H1 (cell line): Measurements from ENCODE around the gene CRACDL. TPM values are rescaled to one million over a fixed set of nuclear protein-coding genes. Genes with fewer than 3 reads are reported as not detected.

Source experiments
- CTCF ChIA-PET: fragments of 300-600 bp; sonication (Branson Sonifier 250); formaldehyde crosslinking; loops from one replicate; lab custom pipeline; 2021; ENCODE audit not compliant: partially characterized antibody; lab: Charles Lee
- POLR2A ChIA-PET: fragments of 300-600 bp; sonication (Branson Sonifier 250); formaldehyde crosslinking; loops from one replicate; lab custom pipeline; 2021; ENCODE audit warnings: inconsistent platforms; ENCODE audit not compliant: partially characterized antibody; lab: Charles Lee
- DNase-seq, 2 experiments: peaks; one replicate each; pipeline versions ENCODE4 v3.0.0 to v3.0.0-alpha.2; 2010 to 2022; ENCODE audit warnings: low spot score in 2 of 2, low read depth in 1 of 2, mixed read lengths in 1 of 2
- FAIRE-seq: peaks from 2 replicates; lab custom pipeline; 2011; peaks lifted over from hg19 to GRCh38; lab: Jason Lieb, UNC
- H2AFZ ChIP-seq: 2 replicates; pipeline ENCODE4 v1.8.1; 2012; ENCODE audit warnings: low read length, inconsistent platforms
- H2AK5ac ChIP-seq: 2 replicates; pipeline ENCODE4 v1.6.1; 2013; ENCODE audit warnings: low read depth, low read length
- H2BK120ac ChIP-seq: replicated peaks from 2 replicates; pipeline ENCODE3; 2013; ENCODE audit warnings: low read depth, low read length, inconsistent platforms
- H2BK12ac ChIP-seq: 2 replicates; pipeline ENCODE4 v1.6.1; 2013; ENCODE audit warnings: low read depth, low read length
- H2BK15ac ChIP-seq: 2 replicates; pipeline ENCODE4 v1.6.1; 2013; ENCODE audit warnings: low read length
- H2BK20ac ChIP-seq: 2 replicates; pipeline ENCODE4 v1.6.1; 2013; ENCODE audit warnings: low read length
- H2BK5ac ChIP-seq: 2 replicates; pipeline ENCODE4 v1.6.1; 2013; ENCODE audit warnings: low read depth, low read length
- H3K14ac ChIP-seq: 2 replicates; pipeline ENCODE4 v1.6.1; 2013; ENCODE audit warnings: inconsistent platforms; ENCODE audit not compliant: insufficient read length
- H3K18ac ChIP-seq: 2 replicates; pipeline ENCODE4 v1.6.1; 2013; ENCODE audit warnings: low read length; ENCODE audit errors: extremely low read depth
- H3K23ac ChIP-seq: 2 replicates; pipeline ENCODE4 v1.6.1; 2013; ENCODE audit warnings: inconsistent platforms; ENCODE audit not compliant: insufficient read length
- H3K23me2 ChIP-seq: 2 replicates; pipeline ENCODE4 v1.6.1; 2013; ENCODE audit warnings: low read depth, low read length
- H3K27ac ChIP-seq: 2 replicates; pipeline ENCODE4 v1.6.1; 2011; ENCODE audit warnings: low read depth, low read length, inconsistent platforms
- H3K27me3 ChIP-seq, 4 experiments: replicated peaks in 1 of 4; 1 replicate in 1 of 4; 2 replicates in 3 of 4; pipeline versions ENCODE4 v1.6.1 to v1.8.1; 2011 to 2013; ENCODE audit warnings: low read length in 3 of 4, mild to moderate bottlenecking in 3 of 4, inconsistent platforms in 2 of 4, mixed read lengths in 2 of 4, moderate library complexity in 1 of 4; ENCODE audit not compliant: control insufficient read depth in 3 of 4, insufficient read depth in 3 of 4; ENCODE audit errors: extremely low read depth in 1 of 4
- H3K36me3 ChIP-seq, 4 experiments: 2 replicates each; pipeline versions ENCODE4 v1.6.1 to v1.8.1; 2011 to 2013; ENCODE audit warnings: mild to moderate bottlenecking in 4 of 4, low read length in 3 of 4, moderate library complexity in 2 of 4, control low read depth in 1 of 4, inconsistent platforms in 1 of 4; ENCODE audit not compliant: insufficient read depth in 4 of 4, control insufficient read depth in 2 of 4
- H3K4ac ChIP-seq: replicated peaks from 2 replicates; pipeline ENCODE3; 2013; ENCODE audit warnings: low read length, low read depth, mixed read lengths, inconsistent platforms; ENCODE audit not compliant: insufficient read length
- H3K4me1 ChIP-seq, 4 experiments: replicated peaks in 1 of 4; 1 replicate in 1 of 4; 2 replicates in 3 of 4; pipeline versions ENCODE4 v1.6.1 to v1.8.1; 2011 to 2013; ENCODE audit warnings: low read length in 3 of 4, inconsistent platforms in 2 of 4, mixed read lengths in 1 of 4; ENCODE audit not compliant: insufficient read depth in 4 of 4, control insufficient read depth in 3 of 4
- H3K4me2 ChIP-seq, 2 experiments: 2 replicates each; pipeline versions ENCODE4 v1.6.1 to v1.8.1; 2011 to 2013; ENCODE audit warnings: low read depth in 2 of 2, low read length in 2 of 2, control low read depth in 1 of 2, inconsistent platforms in 1 of 2, mild to moderate bottlenecking in 1 of 2; ENCODE audit not compliant: insufficient read depth in 1 of 2
- H3K4me3 ChIP-seq, 4 experiments: fragments of 200-600, 300-600 bp in 1 of 4; sonication (generic), shearing (Covaris generic), sonication (Bioruptor Twin) in 1 of 4; 2 replicates each; pipeline versions ENCODE4 v1.5.1 to v1.8.1; 2011 to 2016; ENCODE audit warnings: low read length in 4 of 4, low read depth in 3 of 4, control low read depth in 2 of 4, inconsistent platforms in 2 of 4, mild to moderate bottlenecking in 2 of 4, mixed read lengths in 1 of 4, moderate library complexity in 1 of 4; ENCODE audit not compliant: insufficient read depth in 2 of 4; ENCODE audit errors: extremely low read depth in 1 of 4
- H3K56ac ChIP-seq: replicated peaks from 2 replicates; pipeline ENCODE3; 2013; ENCODE audit warnings: low read depth, mild to moderate bottlenecking, mixed read lengths, low read length, inconsistent platforms; ENCODE audit not compliant: insufficient read length
- H3K79me1 ChIP-seq: 2 replicates; pipeline ENCODE4 v1.6.1; 2013; ENCODE audit warnings: low read depth, low read length, control low read depth
- H3K79me2 ChIP-seq, 2 experiments: 2 replicates each; pipeline versions ENCODE4 v1.6.1 to v1.8.1; 2012 to 2013; ENCODE audit warnings: low read length in 2 of 2, mild to moderate bottlenecking in 2 of 2, inconsistent platforms in 1 of 2; ENCODE audit not compliant: insufficient read depth in 2 of 2, control insufficient read depth in 1 of 2
- H3K9ac ChIP-seq, 4 experiments: replicated peaks in 1 of 4; 1 replicate in 1 of 4; 2 replicates in 3 of 4; pipeline versions ENCODE4 v1.6.1 to v1.8.1; 2011 to 2013; ENCODE audit warnings: low read depth in 3 of 4, low read length in 3 of 4, control low read depth in 2 of 4, mild to moderate bottlenecking in 2 of 4, moderate library complexity in 2 of 4, inconsistent platforms in 1 of 4; ENCODE audit errors: extremely low read depth in 1 of 4
- H3K9me3 ChIP-seq, 2 experiments: 2 replicates each; pipeline versions ENCODE4 v1.6.1 to v1.8.1; 2012 to 2013; ENCODE audit warnings: mild to moderate bottlenecking in 2 of 2, moderate library complexity in 2 of 2, control low read depth in 1 of 2, inconsistent platforms in 1 of 2, low read depth in 1 of 2, low read length in 1 of 2, mixed read lengths in 1 of 2; ENCODE audit not compliant: insufficient read depth in 2 of 2
- H4K20me1 ChIP-seq, 2 experiments: replicated peaks in 1 of 2; 2 replicates each; pipeline versions ENCODE3 to v1.8.1; 2011 to 2013; ENCODE audit warnings: inconsistent platforms in 2 of 2, low read length in 2 of 2, mild to moderate bottlenecking in 1 of 2; ENCODE audit not compliant: insufficient read depth in 2 of 2, control insufficient read depth in 1 of 2
- H4K5ac ChIP-seq: 2 replicates; pipeline ENCODE4 v1.6.1; 2013; ENCODE audit warnings: low read length, low read depth, mixed read lengths, inconsistent platforms; ENCODE audit not compliant: insufficient read length
- H4K8ac ChIP-seq: 2 replicates; pipeline ENCODE4 v1.8.0; 2013; ENCODE audit warnings: mild to moderate bottlenecking, moderate library complexity, low read length, inconsistent platforms; ENCODE audit not compliant: insufficient read depth; ENCODE audit errors: extremely low read depth
- H4K91ac ChIP-seq: replicated peaks from 2 replicates; pipeline ENCODE3; 2013; ENCODE audit warnings: low read length, mixed read lengths, inconsistent platforms; ENCODE audit not compliant: insufficient read length
- ASH2L ChIP-seq: fragments of 200-600, 300-600 bp; sonication (generic); IDR thresholded peaks from one replicate; pipeline ENCODE4 v1.7.1; 2017; ENCODE audit warnings: low read length
- BRCA1 ChIP-seq: IDR thresholded peaks from 2 replicates; pipeline ENCODE4 v1.6.1; 2012; ENCODE audit warnings: low read depth, low read length, improper control_type of control experiment
- CEBPB ChIP-seq: IDR thresholded peaks from 2 replicates; pipeline ENCODE4 v1.6.1; 2012; ENCODE audit warnings: low read depth, low read length
- CTCF ChIP-seq, 3 experiments: IDR thresholded peaks; 1 replicate in 2 of 3; 2 replicates in 1 of 3; pipeline versions ENCODE4 v1.5.1 to v1.6.1; 2011; ENCODE audit warnings: low read length in 3 of 3, mild to moderate bottlenecking in 3 of 3, inconsistent platforms in 2 of 3, low read depth in 1 of 3, moderate library complexity in 1 of 3; ENCODE audit not compliant: insufficient read depth in 1 of 3; ENCODE audit errors: control extremely low read depth in 1 of 3
- SIN3A ChIP-seq, 2 experiments: IDR thresholded peaks in 1 of 2; conservative IDR thresholded peaks in 1 of 2; 2 replicates each; pipeline ENCODE4 v1.6.1; 2011 to 2012; ENCODE audit warnings: low read length in 2 of 2, improper control_type of control experiment in 1 of 2, low read depth in 1 of 2, mild to moderate bottlenecking in 1 of 2
- SP2 ChIP-seq: IDR thresholded peaks from 2 replicates; pipeline ENCODE4 v1.6.1; 2012; ENCODE audit warnings: mild to moderate bottlenecking, low read length, inconsistent platforms
- TBP ChIP-seq: IDR thresholded peaks from 2 replicates; pipeline ENCODE4 v1.6.1; 2011; ENCODE audit warnings: low read depth, low read length, improper control_type of control experiment
- TEAD4 ChIP-seq: IDR thresholded peaks from 2 replicates; pipeline ENCODE4 v1.6.1; 2012; ENCODE audit warnings: low read depth, low read length, inconsistent platforms, mixed read lengths
- WGBS, 2 experiments: shearing (Covaris generic) in 1 of 2; methylation state at CpG; one replicate each; pipeline versions ENCODE4 v1.1.6 to v1.1.7; 2013 to 2015; ENCODE audit warnings: low lambda C conversion rate in 2 of 2, mixed read lengths in 2 of 2, inconsistent platforms in 1 of 2, low coverage in 1 of 2, missing lambda C conversion rate in 1 of 2; ENCODE audit not compliant: insufficient replicate concordance in 2 of 2, insufficient coverage in 1 of 2, insufficient read length in 1 of 2; ENCODE audit errors: extremely low coverage in 1 of 2, missing lambda C conversion rate in 1 of 2; 5-methylcytosine and 5-hydroxymethylcytosine counted together
- polyA plus RNA-seq, 7 experiments: library from polyadenylated mRNA; depleted of rRNA in 3 of 7; stranded (reverse) in 5 of 7; unstranded in 2 of 7; fragments of >200 nt in 5 of 7; fragments of 200-250 nt in 2 of 7; gene quantifications; 1 replicate in 5 of 7; 2 replicates in 1 of 7; 4 replicates in 1 of 7; pipeline versions ENCODE4 v1.2.1 to v1.2.3, GENCODE V29; 2011 to 2013; ENCODE audit warnings: missing spikeins in 2 of 7, mixed read lengths in 2 of 7
- total RNA-seq: library from RNA; stranded (reverse); fragmentation: NEBNext Ultra II Directional; extraction: Animal tissue kit (Norgen Biotek cat#: 25700); gene quantifications from 2 replicates; pipeline ENCODE4 v1.2.1, GENCODE V29; 2021
- TF ChIP-seq, protein P1 (sequence below): IDR thresholded peaks from 2 replicates; pipeline ENCODE4 v1.6.1; 2012; ENCODE audit warnings: low read length, inconsistent platforms

The CRACDL gene
- total and polyA plus RNA-seq, 2 of the 8 experiments (the other 6 are each of a cell fraction or from before 2014, with no cell fraction given) = 0.07 to 0.38 TPM

DNA sequence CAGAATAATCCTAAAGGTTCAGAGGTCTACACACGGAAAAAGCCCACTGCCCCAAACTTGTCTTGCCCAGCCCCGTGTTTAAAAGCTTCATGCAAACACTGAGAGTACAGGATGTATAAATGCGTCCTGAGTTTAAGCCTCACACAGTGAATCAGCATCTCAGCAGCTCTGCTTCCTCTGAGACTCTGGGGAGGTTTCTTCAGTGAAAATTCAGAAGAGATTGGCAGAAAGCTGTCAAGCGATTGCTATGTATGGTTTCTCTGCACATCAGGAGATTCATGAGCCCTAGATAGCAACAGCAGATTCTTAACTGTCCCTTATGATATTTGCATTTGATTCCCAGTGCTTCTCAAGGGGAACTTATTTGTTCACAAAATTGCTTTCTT lies 27.1 kb downstream of the CRACDL start:
- Histone ChIP-seq H3K27ac (no peak overlapping the region), H3K9ac (no peak overlapping the region), H2BK12ac (no peak overlapping the region), H3K18ac (no peak overlapping the region), H3K9me3 (no peaks in the 10 kb centered on the region), H3K79me1 (no peaks in the 10 kb centered on the region), H4K91ac (no peak overlapping the region), H3K36me3 (no peaks in the 10 kb centered on the region), H3K4ac (no peak overlapping the region), H3K23me2 (no peaks in the 10 kb centered on the region), H2BK120ac (no peak overlapping the region), H2AFZ (no peak overlapping the region), H3K4me3 (no peak overlapping the region), H4K5ac (no peak overlapping the region), H2AK5ac (no peak overlapping the region), H4K20me1 (no peaks in the 10 kb centered on the region), H3K14ac (no peak overlapping the region), H2BK5ac (no peak overlapping the region), H3K27me3 (no peaks in the 10 kb centered on the region; a peak in 1 of 7 replicates), H3K4me2 (peak overlapping the region; percentile 6 to 55; a peak in 2 of 4 replicates), H4K8ac (no peak overlapping the region), H2BK20ac (no peak overlapping the region), H3K4me1 (peaks cover 0 to 15% (median 7%) of the 10 kb centered on the region in 4 experiments), H2BK15ac (no peak overlapping the region), H3K79me2 (no peaks in the 10 kb centered on the region), H3K23ac (no peak overlapping the region), H3K56ac (no peak overlapping the region)
- CTCF ChIA-PET = interaction anchor here (0.8 to 2.5 kb wide), 2 partner anchors 14 to 157 kb away, joined by 3 to 12 read pairs; no protein-coding TSS in a partner anchor
- DNase-seq (peak in 1 of 2 experiments; percentile 30), FAIRE-seq (no peak)
- WGBS, 2 experiments = 94% methylated on average over 4 of the region's 4 CpGs; no CpG with 5 or more reads in 1 of the 2 experiments
- POLR2A ChIA-PET = no interaction called here
- TF ChIP-seq BRCA1 (no peak), ASH2L (no peak), CTCF (IDR thresholded peaks at IDR 0.05; ENCODE audit: control extremely low read depth in 1 of 3, insufficient read depth in 1 of 3, low read depth in 1 of 3, low read length in 3 of 3) (no peak), SIN3A (conservative IDR thresholded peaks at IDR 0.05 in 1 of 2, IDR thresholded peaks at IDR 0.05 in 1 of 2; ENCODE audit: low read depth in 1 of 2, low read length in 2 of 2) (no peak), TEAD4 (no peak), CEBPB (no peak), TBP (no peak), SP2 (no peak)
- TF ChIP-seq, protein P1, sequence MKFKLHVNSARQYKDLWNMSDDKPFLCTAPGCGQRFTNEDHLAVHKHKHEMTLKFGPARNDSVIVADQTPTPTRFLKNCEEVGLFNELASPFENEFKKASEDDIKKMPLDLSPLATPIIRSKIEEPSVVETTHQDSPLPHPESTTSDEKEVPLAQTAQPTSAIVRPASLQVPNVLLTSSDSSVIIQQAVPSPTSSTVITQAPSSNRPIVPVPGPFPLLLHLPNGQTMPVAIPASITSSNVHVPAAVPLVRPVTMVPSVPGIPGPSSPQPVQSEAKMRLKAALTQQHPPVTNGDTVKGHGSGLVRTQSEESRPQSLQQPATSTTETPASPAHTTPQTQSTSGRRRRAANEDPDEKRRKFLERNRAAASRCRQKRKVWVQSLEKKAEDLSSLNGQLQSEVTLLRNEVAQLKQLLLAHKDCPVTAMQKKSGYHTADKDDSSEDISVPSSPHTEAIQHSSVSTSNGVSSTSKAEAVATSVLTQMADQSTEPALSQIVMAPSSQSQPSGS = no peak
